Measurements from ENCODE around the gene GOLIM4. TPM values are rescaled to one million over a fixed set of nuclear protein-coding genes. Genes with fewer than 3 reads are reported as not detected.

Gene GOLIM4
- total and polyA plus RNA-seq, 11 donors: 31.5 to 106 (median 65.5) TPM

DNA sequence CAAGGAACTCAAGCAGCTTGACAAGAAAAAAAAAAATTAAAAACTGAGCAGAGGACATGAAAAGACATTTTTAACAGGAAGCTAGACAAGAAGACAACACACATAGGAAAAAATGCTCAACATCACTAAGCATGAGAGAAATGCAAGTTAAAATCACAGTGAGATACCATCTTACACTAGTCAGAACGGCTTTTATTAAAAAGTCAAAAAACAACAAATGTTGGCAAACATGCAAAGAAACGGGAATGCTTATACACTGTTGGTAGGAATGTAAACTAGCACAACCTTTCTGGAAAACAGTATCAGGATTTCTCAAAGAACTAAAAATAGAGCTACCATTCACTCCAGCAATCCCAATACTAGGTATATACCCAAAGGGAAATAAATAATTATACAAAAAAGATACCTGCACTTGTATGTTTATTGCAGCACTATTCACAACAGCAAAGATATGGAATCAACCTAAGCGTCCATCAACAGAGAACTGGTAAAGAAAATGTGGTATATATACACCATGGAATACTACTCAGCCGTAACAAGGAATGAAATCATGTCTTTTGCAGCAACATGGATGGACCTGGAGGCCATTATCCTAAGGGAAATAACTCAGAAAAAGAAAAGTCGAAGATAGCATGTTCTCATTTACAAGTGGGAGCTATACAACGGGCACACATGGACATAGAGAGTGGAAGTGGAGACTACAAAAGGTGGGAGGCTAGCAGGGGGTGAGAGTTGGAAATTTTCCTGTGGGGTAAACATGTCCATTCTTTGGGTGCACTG is 5.2 kb downstream of the GOLIM4 start:
- no peak for ATAC-seq
- TF ChIP-seq, protein P1, sequence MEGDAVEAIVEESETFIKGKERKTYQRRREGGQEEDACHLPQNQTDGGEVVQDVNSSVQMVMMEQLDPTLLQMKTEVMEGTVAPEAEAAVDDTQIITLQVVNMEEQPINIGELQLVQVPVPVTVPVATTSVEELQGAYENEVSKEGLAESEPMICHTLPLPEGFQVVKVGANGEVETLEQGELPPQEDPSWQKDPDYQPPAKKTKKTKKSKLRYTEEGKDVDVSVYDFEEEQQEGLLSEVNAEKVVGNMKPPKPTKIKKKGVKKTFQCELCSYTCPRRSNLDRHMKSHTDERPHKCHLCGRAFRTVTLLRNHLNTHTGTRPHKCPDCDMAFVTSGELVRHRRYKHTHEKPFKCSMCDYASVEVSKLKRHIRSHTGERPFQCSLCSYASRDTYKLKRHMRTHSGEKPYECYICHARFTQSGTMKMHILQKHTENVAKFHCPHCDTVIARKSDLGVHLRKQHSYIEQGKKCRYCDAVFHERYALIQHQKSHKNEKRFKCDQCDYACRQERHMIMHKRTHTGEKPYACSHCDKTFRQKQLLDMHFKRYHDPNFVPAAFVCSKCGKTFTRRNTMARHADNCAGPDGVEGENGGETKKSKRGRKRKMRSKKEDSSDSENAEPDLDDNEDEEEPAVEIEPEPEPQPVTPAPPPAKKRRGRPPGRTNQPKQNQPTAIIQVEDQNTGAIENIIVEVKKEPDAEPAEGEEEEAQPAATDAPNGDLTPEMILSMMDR (IDR thresholded peaks at IDR 0.05): no peak
- TF ChIP-seq POLR2A (IDR thresholded peaks at IDR 0.05): no peak
- H3K4me1 ChIP-seq: peaks cover 0 to 88% (median 62%) of the 10 kb centered on the region in 12 donors

DNA sequence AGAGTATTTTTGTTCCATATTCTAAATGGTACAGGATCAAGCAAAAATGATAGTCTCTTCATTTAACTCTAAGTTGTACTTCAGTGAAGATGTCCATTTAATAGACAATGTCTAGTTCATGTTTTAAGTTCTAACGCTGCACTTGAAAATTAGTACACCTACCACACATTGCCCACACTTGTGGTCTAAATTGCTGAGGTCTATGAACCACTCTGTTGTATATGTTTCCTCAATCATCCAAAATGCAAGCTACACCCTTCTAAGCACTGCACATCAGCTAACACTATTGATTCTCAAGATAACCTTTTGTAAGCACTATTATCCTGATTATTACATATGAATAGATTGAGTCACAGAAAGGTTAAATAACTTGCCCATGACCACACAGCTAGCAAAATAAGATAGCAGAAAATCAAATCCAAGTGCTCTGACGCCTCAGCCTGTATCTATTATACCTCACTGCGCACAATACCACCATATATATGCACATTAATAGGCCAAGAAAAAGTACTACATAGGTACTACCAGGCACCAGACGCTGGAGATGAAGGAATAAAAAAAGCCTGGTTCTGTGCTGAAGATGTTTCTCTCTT is 6.4 kb downstream of the GOLIM4 start:
- H3K9me3 ChIP-seq: peaks cover 0 to 5% (median 0%) of the 10 kb centered on the region in 12 donors
- H3K27me3 ChIP-seq: no peaks in the 10 kb centered on the region
- H3K36me3 ChIP-seq: no peaks in the 10 kb centered on the region
- TF ChIP-seq POLR2A (IDR thresholded peaks at IDR 0.05): no peak
- H3K4me3 ChIP-seq: no peak overlapping the region
- no peak for ATAC-seq
- no peak for DNase-seq
- H3K4me1 ChIP-seq: peaks cover 0 to 90% (median 60%) of the 10 kb centered on the region in 12 donors
- WGBS, 4 donors: 88 to 89% (median 89%) methylated on average over 4 of the region's 4 CpGs
- no peak overlapping the region for H3K27ac ChIP-seq
- intact Hi-C loops (cut with DNase I): no loop called here

More for the DNA sequence above, 5.2 kb downstream of the GOLIM4 start:
- no peaks in the 10 kb centered on the region for H3K36me3 ChIP-seq
- H3K9me3 ChIP-seq: peaks cover 0 to 1% (median 0%) of the 10 kb centered on the region in 12 donors
- H3K27me3 ChIP-seq: no peaks in the 10 kb centered on the region
- WGBS, 4 donors: 69 to 76% (median 75%) methylated on average over 6 of the region's 6 CpGs
- DNase-seq: no peak
- H3K4me3 ChIP-seq: no peak overlapping the region
- H3K27ac ChIP-seq: no peak overlapping the region
- intact Hi-C loops (cut with DNase I): loop anchor here in 6 of 10 donors (5.0 to 10.0 kb wide), 6 partner anchors 38 to 356 kb away; partner anchors contain the start of genes PDCD10 (in 1 of the 6) and SERPINI1 (in 1 of the 6)

DNA sequence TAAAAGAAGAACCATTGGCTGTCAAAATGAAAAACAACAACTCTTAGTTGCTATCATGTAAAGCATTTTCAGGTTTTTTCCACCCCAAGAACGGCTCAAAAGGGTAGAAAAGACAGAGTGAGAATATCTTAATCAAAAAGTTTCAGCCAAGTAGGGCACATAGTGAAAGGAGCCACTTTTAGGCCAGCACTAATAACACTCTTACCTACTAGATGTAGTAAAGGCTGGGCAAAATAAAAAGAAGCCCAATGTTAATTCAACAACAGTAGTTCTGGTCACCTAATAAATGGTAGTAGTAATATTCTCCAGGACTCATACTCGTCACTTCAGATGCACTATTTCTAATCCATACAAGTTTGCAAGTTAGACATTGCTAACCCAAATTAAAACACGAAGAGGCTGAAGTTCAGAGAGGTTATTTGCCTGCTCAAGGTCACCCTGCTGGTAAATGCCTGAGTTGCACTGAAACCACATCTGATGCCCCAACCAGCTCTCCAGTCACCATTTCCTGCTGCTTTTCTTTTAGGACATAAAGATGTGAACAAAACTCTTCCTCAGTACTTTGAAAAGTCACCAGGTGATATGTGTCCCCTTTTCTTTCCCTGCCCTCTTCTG is 7.5 kb downstream of the GOLIM4 start:
- H3K4me1 ChIP-seq: peaks cover 0 to 87% (median 55%) of the 10 kb centered on the region in 12 donors
- WGBS, 4 donors: 57 to 60% (median 59%) methylated on average over 3 of the region's 3 CpGs
- intact Hi-C loops (cut with DNase I): no loop called here
- H3K4me3 ChIP-seq: no peak overlapping the region
- DNase-seq (no peak), ATAC-seq (peak in 1 of 4 donors; percentile 31)
- no peaks in the 10 kb centered on the region for H3K36me3 ChIP-seq
- H3K27ac ChIP-seq: peak overlapping the region in 1 of 12 donors; percentile 4
- no peaks in the 10 kb centered on the region for H3K27me3 ChIP-seq
- TF ChIP-seq, protein P1 (IDR thresholded peaks at IDR 0.05): peak in 5 of 12 donors; percentile 17 to 32 (median 24)
- no peak for TF ChIP-seq POLR2A (IDR thresholded peaks at IDR 0.05)
- peaks cover 0 to 5% (median 0%) of the 10 kb centered on the region in 12 donors for H3K9me3 ChIP-seq

DNA sequence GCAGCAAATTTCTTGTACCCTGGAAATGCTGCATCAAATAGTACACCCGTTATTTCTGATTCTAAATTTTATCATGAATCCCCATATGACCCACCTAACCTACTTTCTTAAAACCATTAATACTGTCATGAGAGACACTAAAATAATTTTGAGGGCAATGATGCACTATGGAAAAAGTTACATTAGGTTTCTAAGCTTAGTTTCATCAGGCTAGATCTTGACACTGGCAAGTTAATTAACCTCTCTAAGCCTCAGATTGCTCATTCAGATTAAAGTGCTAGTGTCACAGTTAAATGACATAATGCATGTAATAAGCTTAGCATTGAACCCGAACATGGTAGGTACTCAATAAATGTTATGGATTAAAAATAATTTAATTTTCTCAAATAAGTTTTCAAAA is 8.2 kb downstream of the GOLIM4 start:
- Histone ChIP-seq H3K9me3 (peaks cover 0 to 5% (median 0%) of the 10 kb centered on the region in 12 donors), H3K36me3 (no peaks in the 10 kb centered on the region), H3K4me1 (peaks cover 0 to 84% (median 52%) of the 10 kb centered on the region in 12 donors), H3K27ac (no peak overlapping the region), H3K4me3 (no peak overlapping the region), H3K27me3 (no peaks in the 10 kb centered on the region)
- no peak for ATAC-seq
- WGBS, 4 donors: 63 to 72% (median 66%) methylated on average over 2 of the region's 2 CpGs
- DNase-seq: no peak
- TF ChIP-seq, protein P1 (IDR thresholded peaks at IDR 0.05): no peak
- TF ChIP-seq POLR2A (IDR thresholded peaks at IDR 0.05): no peak
- intact Hi-C loops (cut with DNase I): no loop called here
